ACHN (cell line): Measurements from ENCODE around the gene EEA1.
"Not testable (repeated sequence)": the region's sequence is repeated elsewhere in the genome, so short reads cannot be mapped to it uniquely, and the experiment has no call there.

Experiments
- DNase-seq: peaks from one replicate; pipeline ENCODE4 v3.0.0-alpha.2; 2015
- in situ Hi-C: cut with HindIII; loops from 2 replicates; pipeline ENCODE4 v1.10.0; 2017; ENCODE audit warnings: low sequenced_read_pairs, low pct_ligation_motif_present, low pct_unique_long_range_greater_than_20kb

Gene EEA1

GRCh38 chr12:92928962-92929915 lies at the start of gene EEA1:
Gene EEA1 (minus strand): TSS chr12:92929295. CDS start chr12:92929066, 229 bp downstream.
- in situ Hi-C loops = no loop called here

DNA sequence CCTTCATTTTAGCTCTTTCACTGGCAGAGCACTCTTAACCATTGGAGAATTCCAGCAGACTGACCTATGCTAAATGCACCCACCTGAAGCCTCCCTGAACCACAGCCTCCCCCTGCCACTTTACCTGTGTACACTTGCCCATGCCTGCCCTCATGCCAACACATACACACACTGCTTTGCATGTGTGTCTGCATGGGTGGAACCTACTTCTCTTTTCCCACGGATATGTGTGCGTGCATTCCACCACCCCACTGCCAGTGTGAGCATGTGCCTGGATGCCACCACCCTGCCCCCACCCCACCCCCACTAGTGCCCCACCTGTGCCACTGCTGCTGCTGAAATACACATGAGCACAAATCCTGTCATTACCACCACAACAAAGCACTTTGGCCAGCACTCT lies 49.5 kb upstream of the EEA1 start:
- in situ Hi-C loops = no loop called here
- no peak for DNase-seq

More at GRCh38 chr12:92928962-92929915, at the start of gene EEA1:
- peak; percentile 99 for DNase-seq

GRCh38 chr12:92977326-92977725 lies 48.2 kb upstream of the EEA1 start:
- in situ Hi-C loops = no loop called here
- DNase-seq = no peak

GRCh38 chr12:92974759-92975158 lies 45.7 kb upstream of the EEA1 start:
- no peak for DNase-seq
- in situ Hi-C loops = no loop called here

DNA sequence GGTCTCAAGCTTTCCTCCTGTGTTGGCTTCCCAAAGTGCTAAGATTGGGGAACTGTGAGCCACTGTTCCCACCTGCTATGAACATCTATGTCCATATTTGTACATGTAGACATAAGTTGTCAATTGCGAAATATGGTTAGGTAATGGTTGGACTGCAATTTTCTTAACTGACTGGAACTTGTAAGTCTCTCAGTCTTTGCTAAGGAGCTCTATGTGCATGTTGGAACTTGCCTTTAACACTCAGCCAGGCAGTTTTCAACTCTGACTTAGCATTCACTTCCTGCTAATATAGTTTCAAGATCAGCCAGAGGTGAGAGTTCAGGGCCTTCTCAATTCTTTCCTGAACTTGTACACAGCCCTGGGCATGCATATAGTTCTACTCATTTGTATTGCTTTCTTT lies 44.5 kb upstream of the EEA1 start:
- DNase-seq = peak; percentile 45
- in situ Hi-C loops = no loop called here

- in situ Hi-C loops = no loop called here
- DNase-seq = peak; percentile 95
Measured at GRCh38 chr12:92971859-92972524, 42.9 kb upstream of the EEA1 start.

DNA sequence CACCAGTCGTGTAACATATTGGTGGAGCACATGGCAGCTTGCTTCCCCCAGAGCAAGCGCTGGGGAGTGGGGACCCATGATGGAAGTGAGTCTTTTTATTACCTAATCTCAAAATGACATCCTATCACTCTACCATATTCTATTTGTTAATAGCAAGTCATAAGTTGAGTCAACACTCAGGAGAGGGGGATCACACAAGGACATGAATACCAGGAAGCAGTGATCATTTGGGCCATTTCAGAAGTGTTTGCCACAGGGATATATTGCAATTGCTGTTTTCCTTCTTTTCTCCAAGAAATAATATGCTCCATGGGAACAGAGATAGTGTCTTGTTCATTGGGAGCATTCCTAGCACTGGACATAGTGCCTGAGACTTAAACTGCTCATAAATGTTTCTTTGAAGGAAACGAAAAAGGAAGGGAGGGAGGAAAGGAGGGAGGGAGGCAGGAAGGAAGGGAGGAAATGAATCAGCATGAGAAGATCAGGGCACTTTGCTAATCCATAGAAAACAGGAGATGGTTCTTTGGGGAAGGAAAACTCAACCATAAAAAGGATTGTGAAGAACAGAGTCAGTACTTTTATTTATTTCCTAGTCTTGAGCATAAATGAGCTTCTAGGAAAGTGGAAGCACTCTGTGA lies 39.2 kb upstream of the EEA1 start:
- in situ Hi-C loops = no loop called here
- no peak for DNase-seq

DNA sequence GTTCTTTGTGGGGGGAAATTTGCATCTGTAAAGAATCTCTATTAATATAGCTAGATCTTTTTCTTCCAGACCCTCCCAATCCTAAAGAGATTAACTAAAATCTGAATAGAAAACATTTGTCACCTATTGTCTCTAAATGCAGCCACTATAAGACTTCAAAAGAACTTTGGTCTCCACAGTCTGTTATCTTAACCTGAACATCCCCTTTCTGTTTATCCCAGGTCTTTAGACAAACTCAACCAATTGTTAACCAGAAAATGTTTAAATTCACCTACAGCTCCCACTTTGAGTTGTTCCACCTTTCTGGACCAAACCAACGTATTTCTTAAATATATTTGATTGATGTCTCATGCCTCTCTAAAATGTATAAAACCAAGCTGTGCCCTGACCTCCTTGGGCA lies 35.3 kb upstream of the EEA1 start:
- in situ Hi-C loops, DNase-seq: not testable (repeated sequence)

DNA sequence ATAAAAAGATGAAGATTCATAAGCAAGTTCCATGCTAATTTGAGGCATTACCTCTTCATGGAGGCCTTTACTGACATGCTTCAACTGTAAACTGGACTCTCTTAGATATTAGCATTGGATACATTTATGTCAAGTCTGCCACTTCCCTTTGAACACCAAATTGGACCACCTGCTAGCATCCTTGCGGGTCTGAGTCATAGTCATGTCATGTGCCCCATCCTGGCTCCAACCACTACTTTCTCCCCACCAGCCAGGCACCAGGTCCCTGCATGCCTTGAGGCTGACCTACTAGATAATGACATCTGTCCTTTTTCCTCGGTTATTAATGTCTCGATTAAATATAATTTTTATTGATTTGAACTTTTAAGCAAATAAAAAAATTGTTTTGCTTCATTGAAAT lies 32.9 kb upstream of the EEA1 start:
- DNase-seq = no peak
- in situ Hi-C loops = no loop called here

GRCh38 chr12:92955997-92956663 lies 27.0 kb upstream of the EEA1 start:
- in situ Hi-C loops = no loop called here
- DNase-seq = no peak

DNA sequence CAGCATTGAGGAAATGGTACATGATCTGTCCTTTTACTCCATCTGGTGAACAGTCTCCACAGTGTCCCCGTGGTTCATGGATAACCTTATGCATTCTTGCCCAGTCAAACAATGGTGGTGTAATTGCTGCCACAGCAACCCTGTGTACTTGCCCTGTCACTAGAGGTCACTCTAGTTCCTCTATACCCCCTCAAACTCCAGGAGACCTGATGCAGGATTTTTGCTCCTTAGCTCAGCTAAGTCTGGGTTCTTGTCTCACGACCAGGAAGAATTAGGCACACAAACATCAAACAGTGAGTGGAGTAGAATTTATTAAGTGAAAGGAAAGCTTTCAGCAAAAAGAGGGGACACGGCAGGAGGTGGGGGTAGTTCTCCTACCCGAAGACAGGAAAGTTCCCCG lies 24.7 kb upstream of the EEA1 start:
- DNase-seq = peak; percentile 22

DNA sequence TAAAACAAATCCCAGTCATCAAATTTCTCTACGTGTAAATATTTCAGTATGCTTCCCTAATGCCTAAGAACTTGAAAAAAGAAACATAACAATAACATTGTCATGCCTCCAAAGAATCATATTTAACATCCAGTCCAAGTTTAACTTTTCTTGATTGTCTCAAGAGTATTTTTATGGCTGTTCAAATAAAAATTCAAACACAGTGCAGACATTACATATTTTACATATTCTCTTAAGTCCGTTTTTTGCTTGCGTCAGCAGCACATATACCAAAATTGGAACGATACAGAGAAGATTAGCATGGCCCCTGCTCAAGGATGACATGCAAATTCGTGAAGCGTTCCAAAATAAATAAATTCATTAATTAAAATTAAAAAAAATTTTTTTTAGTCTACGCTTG lies 23.3 kb upstream of the EEA1 start:
- no peak for DNase-seq

More for the DNA sequence above, 24.7 kb upstream of the EEA1 start:
- in situ Hi-C loops = no loop called here

GRCh38 chr12:92951006-92951405 lies 21.9 kb upstream of the EEA1 start:
- no peak for DNase-seq
- in situ Hi-C loops = no loop called here

More for the DNA sequence above, 23.3 kb upstream of the EEA1 start:
- in situ Hi-C loops = no loop called here

GRCh38 chr12:92950011-92950410 lies 20.9 kb upstream of the EEA1 start:
- no peak for DNase-seq
- in situ Hi-C loops = no loop called here

- DNase-seq = no peak
- in situ Hi-C loops = no loop called here
Measured at GRCh38 chr12:92949466-92949865, 20.4 kb upstream of the EEA1 start.

DNA sequence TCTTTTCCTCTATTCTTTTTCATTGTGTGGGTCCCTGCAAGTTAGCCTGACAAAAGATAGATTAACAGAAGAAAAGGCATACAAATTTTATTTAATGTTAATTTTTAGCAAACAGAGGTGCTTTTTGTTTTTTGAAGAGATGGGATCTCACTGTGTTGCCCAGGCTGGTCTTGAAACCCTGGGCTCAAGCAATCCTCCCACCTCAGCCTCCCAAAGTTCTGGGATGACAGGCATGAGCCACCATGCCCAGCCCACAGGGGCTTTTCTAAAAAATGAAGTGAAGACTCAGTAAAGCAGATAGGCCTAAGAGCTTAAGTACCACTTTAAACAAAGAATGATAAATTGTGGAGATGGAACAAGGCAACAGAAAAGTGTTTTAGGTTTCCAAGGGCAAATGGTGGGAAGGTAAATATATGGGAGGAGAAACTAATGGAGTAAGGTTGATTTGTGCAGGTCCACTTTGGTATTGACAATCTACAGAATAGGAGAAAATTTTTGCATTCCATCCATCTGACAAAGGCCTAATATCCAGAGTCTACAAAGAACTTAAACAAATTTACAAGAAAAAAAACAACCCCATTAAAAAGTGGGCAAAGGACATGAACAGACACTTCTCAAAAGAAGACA lies 18.6 kb upstream of the EEA1 start:
- DNase-seq = no peak
- in situ Hi-C loops = no loop called here

- no peak for DNase-seq
- in situ Hi-C loops = no loop called here
Measured at GRCh38 chr12:92945659-92946220, 16.6 kb upstream of the EEA1 start.
